Upper lobe of left lung (tissue), 6 donors: Measurements from ENCODE around the gene GPR18. TPM values are rescaled to one million over a fixed set of nuclear protein-coding genes. Genes with fewer than 3 reads are reported as not detected.

ENCODE experiments used
- ATAC-seq, 2 donors: fragments of 200-7000 bp; cut with Tn5 transposase; one replicate each; pipeline ENCODE4 v1.9.1; 2022; ENCODE audit warnings: mild to moderate bottlenecking in 2 of 2, moderate library complexity in 2 of 2; ENCODE audit not compliant: low FRiP score in 2 of 2
- DNase-seq, 2 donors: peaks; one replicate each; pipeline ENCODE4 v3.0.0-alpha.2; 2019 to 2020
- H3K27ac ChIP-seq, 4 donors: fragments of 200-600 bp; sonication (generic); one replicate each; pipeline ENCODE4 v1.5.1; 2016 to 2019
- H3K27me3 ChIP-seq, 4 donors: fragments of 200-600 bp; sonication (generic); one replicate each; pipeline ENCODE4 v1.5.1; 2017 to 2019
- H3K36me3 ChIP-seq, 4 donors: fragments of 200-600 bp; sonication (generic); one replicate each; pipeline ENCODE4 v1.5.1; 2016 to 2019
- H3K4me1 ChIP-seq, 4 donors: fragments of 200-600 bp; sonication (generic); one replicate each; pipeline ENCODE4 v1.5.1; 2018 to 2019
- H3K4me3 ChIP-seq, 4 donors: fragments of 200-600 bp; sonication (generic); one replicate each; pipeline ENCODE4 v1.5.1; 2017 to 2019; ENCODE audit warnings: mild to moderate bottlenecking in 2 of 4, moderate library complexity in 1 of 4
- H3K9me3 ChIP-seq, 4 donors: fragments of 200-600 bp; sonication (generic); one replicate each; pipeline ENCODE4 v1.5.1; 2018 to 2019
- CTCF ChIP-seq, 6 experiments: fragments of 450-650 bp in 4 of 6; fragments of 200-600 bp in 2 of 6; sonication (generic) in 2 of 6; IDR thresholded peaks; one replicate each; pipeline ENCODE4 v1.5.1; 2016 to 2019; ENCODE audit warnings: antibody characterized with exemption in 6 of 6
- EP300 ChIP-seq, 4 donors: sonication (generic); formaldehyde crosslinking; IDR thresholded peaks; one replicate each; pipeline ENCODE4 v1.5.1; 2017; ENCODE audit warnings: antibody characterized with exemption in 4 of 4, control low read depth in 2 of 4
- POLR2A ChIP-seq, 4 donors: fragments of 450-650 bp; IDR thresholded peaks; one replicate each; pipeline ENCODE4 v1.5.1; 2016 to 2017; ENCODE audit warnings: antibody characterized with exemption in 4 of 4, mild to moderate bottlenecking in 2 of 4
- POLR2AphosphoS5 ChIP-seq, 2 donors: sonication (generic); formaldehyde crosslinking; IDR thresholded peaks; one replicate each; pipeline ENCODE4 v1.5.1; 2017; ENCODE audit warnings: antibody characterized with exemption in 2 of 2
- WGBS, 2 donors: methylation state at CpG; one replicate each; pipeline ENCODE4 v1.1.5; 2017 to 2018; 5-methylcytosine and 5-hydroxymethylcytosine counted together
- total RNA-seq, 6 donors: library from RNA; depleted of rRNA in 4 of 6; stranded (reverse); fragments of >200 nt in 4 of 6; gene quantifications; one replicate each; pipeline versions ENCODE4 v1.1.0 to v1.2.1, GENCODE V29; 2016 to 2021
- donor health status: DM: no; HTN: no; CAD: no; lungs with moderate emphysema.
- donor health status: DM: no; HTN: yes; CAD: no; lungs with severe emphysema.

Gene GPR18
- total RNA-seq, 6 donors from 2014 or later: 0.52 to 0.94 TPM; not detected in 4

GRCh38 chr13:99281811-99282263 lies 23.7 kb upstream of the GPR18 start:
- H3K9me3 ChIP-seq: no peaks in the 10 kb centered on the region
- no peaks in the 10 kb centered on the region for H3K27me3 ChIP-seq
- DNase-seq: peak; percentile 68 to 78
- peaks cover 13 to 40% (median 28%) of the 10 kb centered on the region in 4 donors for H3K4me1 ChIP-seq
- H3K4me3 ChIP-seq: no peak overlapping the region
- 74 to 79% methylated on average over 5 of the region's 5 CpGs for WGBS, 2 donors
- no peak for TF ChIP-seq CTCF (IDR thresholded peaks at IDR 0.05)
- TF ChIP-seq EP300 (IDR thresholded peaks at IDR 0.05): peak in 3 of 4 donors; percentile 31 to 89 (median 85)
- peak in 1 of 4 donors; percentile 77 for TF ChIP-seq POLR2A (IDR thresholded peaks at IDR 0.05)
- TF ChIP-seq POLR2AphosphoS5 (IDR thresholded peaks at IDR 0.05): peak; percentile 78 to 92
- no peaks in the 10 kb centered on the region for H3K36me3 ChIP-seq
- H3K27ac ChIP-seq: peak overlapping the region; percentile 62 to 82 (median 72)
- ATAC-seq: peak; percentile 86 to 88

GRCh38 chr13:99280166-99280565 lies 22.0 kb upstream of the GPR18 start:
- peak; percentile 44 to 64 for ATAC-seq
- no peaks in the 10 kb centered on the region for H3K27me3 ChIP-seq
- H3K4me3 ChIP-seq: no peak overlapping the region
- peak overlapping the region; percentile 62 to 82 (median 72) for H3K27ac ChIP-seq
- TF ChIP-seq POLR2AphosphoS5 (IDR thresholded peaks at IDR 0.05) (peak in 1 of 2 donors; percentile 87), EP300 (IDR thresholded peaks at IDR 0.05) (peak in 3 of 4 donors; percentile 37 to 93 (median 86)), POLR2A (IDR thresholded peaks at IDR 0.05) (peak in 1 of 4 donors; percentile 66), CTCF (IDR thresholded peaks at IDR 0.05) (no peak)
- H3K4me1 ChIP-seq: peaks cover 13 to 40% (median 29%) of the 10 kb centered on the region in 4 donors
- H3K36me3 ChIP-seq: no peaks in the 10 kb centered on the region
- no peaks in the 10 kb centered on the region for H3K9me3 ChIP-seq
- WGBS, 2 donors: 54 to 73% methylated on average over 3 of the region's 3 CpGs
- no peak for DNase-seq

DNA sequence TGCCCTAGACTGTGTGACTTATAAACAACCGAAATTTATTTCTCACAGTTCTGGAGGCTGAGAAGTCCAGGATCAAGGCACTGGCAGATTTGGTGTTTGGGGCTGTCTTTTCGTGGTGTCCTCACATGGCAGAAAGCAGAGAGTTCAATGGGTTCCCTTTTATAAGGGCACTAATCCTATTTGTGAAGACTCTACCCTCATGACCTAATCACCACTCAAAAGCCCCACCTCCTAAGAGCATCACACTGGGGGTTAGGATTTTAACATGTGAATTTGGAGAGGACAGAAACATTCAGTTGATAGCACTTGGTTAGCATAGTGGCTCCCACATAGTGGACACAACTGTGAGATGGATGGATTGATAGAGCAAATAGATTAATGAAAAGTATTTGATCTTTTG lies 21.5 kb upstream of the GPR18 start:
- Histone ChIP-seq H3K36me3 (no peaks in the 10 kb centered on the region), H3K27me3 (no peaks in the 10 kb centered on the region), H3K9me3 (no peaks in the 10 kb centered on the region), H3K4me3 (no peak overlapping the region), H3K27ac (peak overlapping the region; percentile 24 to 82 (median 70)), H3K4me1 (peaks cover 13 to 42% (median 29%) of the 10 kb centered on the region in 4 donors)
- ATAC-seq (no peak), DNase-seq (no peak)
- 96 to 97% methylated on average over 2 of the region's 2 CpGs for WGBS, 2 donors
- TF ChIP-seq EP300 (IDR thresholded peaks at IDR 0.05) (no peak), POLR2A (IDR thresholded peaks at IDR 0.05) (no peak), POLR2AphosphoS5 (IDR thresholded peaks at IDR 0.05) (no peak), CTCF (IDR thresholded peaks at IDR 0.05) (no peak)

DNA sequence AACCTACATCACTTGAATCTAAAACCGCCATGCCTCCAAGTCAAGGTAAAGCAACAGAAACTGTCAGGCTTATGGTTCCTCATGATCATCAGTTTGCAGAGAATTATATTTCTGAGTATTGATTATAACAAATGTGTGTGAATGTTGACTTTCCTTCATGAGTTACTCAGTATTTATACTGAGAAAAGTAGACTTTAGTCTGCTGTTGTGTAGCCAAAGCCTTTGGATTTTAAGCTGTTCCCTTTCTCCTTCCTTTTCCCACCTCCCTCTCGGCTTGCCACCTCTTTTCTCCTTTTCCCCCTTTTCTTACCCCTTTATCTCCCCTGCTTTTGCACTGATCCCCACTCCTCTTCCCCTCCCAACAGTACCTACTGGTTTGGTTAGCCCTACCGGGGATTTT lies 20.7 kb upstream of the GPR18 start:
- Histone ChIP-seq H3K9me3 (no peaks in the 10 kb centered on the region), H3K4me3 (no peak overlapping the region), H3K4me1 (peaks cover 13 to 41% (median 29%) of the 10 kb centered on the region in 4 donors), H3K27me3 (no peaks in the 10 kb centered on the region), H3K27ac (peak overlapping the region in 2 of 4 donors; percentile 62 to 82), H3K36me3 (no peaks in the 10 kb centered on the region)
- DNase-seq: no peak
- no peak for ATAC-seq
- TF ChIP-seq POLR2AphosphoS5 (IDR thresholded peaks at IDR 0.05) (no peak), POLR2A (IDR thresholded peaks at IDR 0.05) (no peak), CTCF (IDR thresholded peaks at IDR 0.05) (no peak), EP300 (IDR thresholded peaks at IDR 0.05) (no peak)
- 88 to 92% methylated on average over 3 of the region's 3 CpGs for WGBS, 2 donors

DNA sequence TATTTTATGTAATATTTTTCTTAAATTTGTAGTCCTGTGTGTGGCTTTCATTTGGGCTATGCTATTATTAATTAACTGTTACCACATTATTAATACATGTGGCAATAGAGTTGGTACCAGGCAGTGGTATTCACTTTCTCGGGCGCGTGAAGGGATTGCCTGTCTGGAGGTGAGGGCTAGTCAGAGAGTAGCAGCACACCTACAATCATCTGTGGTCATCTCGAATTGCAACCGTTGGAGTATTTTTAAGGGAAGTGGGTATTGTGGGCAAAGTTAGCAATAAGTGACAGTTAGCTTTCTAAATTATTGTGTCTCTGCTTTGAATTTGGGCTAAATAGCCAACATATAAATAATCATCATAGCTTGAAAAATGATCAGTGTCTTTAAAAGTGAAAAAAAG lies 20.0 kb upstream of the GPR18 start:
- WGBS, 2 donors: 72 to 74% methylated on average over 5 of the region's 5 CpGs
- Histone ChIP-seq H3K36me3 (no peaks in the 10 kb centered on the region), H3K27ac (peak overlapping the region in 1 of 4 donors; percentile 52), H3K4me1 (peaks cover 10 to 37% (median 26%) of the 10 kb centered on the region in 4 donors), H3K4me3 (no peak overlapping the region), H3K27me3 (no peaks in the 10 kb centered on the region), H3K9me3 (no peaks in the 10 kb centered on the region)
- no peak for TF ChIP-seq CTCF (IDR thresholded peaks at IDR 0.05)
- TF ChIP-seq EP300 (IDR thresholded peaks at IDR 0.05): no peak
- no peak for TF ChIP-seq POLR2AphosphoS5 (IDR thresholded peaks at IDR 0.05)
- no peak for TF ChIP-seq POLR2A (IDR thresholded peaks at IDR 0.05)
- ATAC-seq (no peak), DNase-seq (no peak)
